HEK293 (cell line): ENCODE results near the gene PEX14.

Source experiments
- FEZF1 ChIP-seq: fragments of 450-650 bp; formaldehyde crosslinking; IDR thresholded peaks from 2 replicates; pipeline ENCODE4 v1.5.1; 2016; ENCODE audit warnings: missing biosample characterization, missing genetic modification characterization
- GLIS1 ChIP-seq: fragments of 450-650 bp; formaldehyde crosslinking; IDR thresholded peaks from 2 replicates; pipeline ENCODE4 v1.5.1; 2016; ENCODE audit warnings: missing biosample characterization, missing genetic modification characterization
- KLF10 ChIP-seq: fragments of 450-650 bp; IDR thresholded peaks from 2 replicates; pipeline ENCODE4 v1.5.1; 2018; ENCODE audit warnings: missing biosample characterization, mild to moderate bottlenecking, missing genetic modification characterization
- OSR2 ChIP-seq: fragments of 450-650 bp; formaldehyde crosslinking; IDR thresholded peaks from 2 replicates; pipeline ENCODE4 v1.5.1; 2016; ENCODE audit warnings: missing biosample characterization, missing genetic modification characterization
- SP7 ChIP-seq: fragments of 450-650 bp; formaldehyde crosslinking; IDR thresholded peaks from 2 replicates; pipeline ENCODE4 v1.5.1; 2016; ENCODE audit warnings: missing biosample characterization, missing genetic modification characterization
- ZBTB17 ChIP-seq: fragments of 450-650 bp; formaldehyde crosslinking; IDR thresholded peaks from 2 replicates; pipeline ENCODE4 v1.5.1; 2016; ENCODE audit warnings: missing biosample characterization, missing genetic modification characterization
- ZFP69B ChIP-seq: fragments of 450-650 bp; formaldehyde crosslinking; IDR thresholded peaks from 2 replicates; pipeline ENCODE4 v1.5.1; 2016; ENCODE audit warnings: missing biosample characterization, missing genetic modification characterization
- ZNF2 ChIP-seq: fragments of 450-650 bp; formaldehyde crosslinking; IDR thresholded peaks from 2 replicates; pipeline ENCODE4 v1.5.1; 2016; ENCODE audit warnings: missing biosample characterization, missing genetic modification characterization
- ZNF202 ChIP-seq: fragments of 450-650 bp; formaldehyde crosslinking; IDR thresholded peaks from 2 replicates; pipeline ENCODE4 v1.5.1; 2016; ENCODE audit warnings: missing biosample characterization, missing genetic modification characterization, borderline replicate concordance
- ZNF221 ChIP-seq: fragments of 450-650 bp; formaldehyde crosslinking; IDR thresholded peaks from 2 replicates; pipeline ENCODE4 v1.5.1; 2017; ENCODE audit warnings: missing biosample characterization, missing genetic modification characterization, borderline replicate concordance
- ZNF239 ChIP-seq: fragments of 450-650 bp; formaldehyde crosslinking; IDR thresholded peaks from 2 replicates; pipeline ENCODE4 v1.5.1; 2016; ENCODE audit warnings: missing biosample characterization, missing genetic modification characterization
- ZNF24 ChIP-seq: fragments of 450-650 bp; formaldehyde crosslinking; IDR thresholded peaks from 2 replicates; pipeline ENCODE4 v1.5.1; 2016; ENCODE audit warnings: missing biosample characterization, missing genetic modification characterization
- ZNF248 ChIP-seq: fragments of 450-650 bp; formaldehyde crosslinking; IDR thresholded peaks from 2 replicates; pipeline ENCODE4 v1.5.1; 2017; ENCODE audit warnings: missing biosample characterization, missing genetic modification characterization
- ZNF426 ChIP-seq: fragments of 450-650 bp; formaldehyde crosslinking; IDR thresholded peaks from 2 replicates; pipeline ENCODE4 v1.5.1; 2017; ENCODE audit warnings: missing biosample characterization, missing genetic modification characterization, mild to moderate bottlenecking, inconsistent platforms, moderate library complexity
- ZNF473 ChIP-seq: fragments of 450-650 bp; formaldehyde crosslinking; IDR thresholded peaks from 2 replicates; pipeline ENCODE4 v1.5.1; 2017; ENCODE audit warnings: missing biosample characterization, missing genetic modification characterization
- ZNF544 ChIP-seq: fragments of 450-650 bp; formaldehyde crosslinking; IDR thresholded peaks from 2 replicates; pipeline ENCODE4 v1.5.0; 2017; ENCODE audit warnings: missing biosample characterization, missing genetic modification characterization
- ZNF558 ChIP-seq: fragments of 450-650 bp; formaldehyde crosslinking; IDR thresholded peaks from 2 replicates; pipeline ENCODE4 v1.5.1; 2016; ENCODE audit warnings: missing biosample characterization, missing genetic modification characterization
- ZNF600 ChIP-seq: fragments of 450-650 bp; formaldehyde crosslinking; IDR thresholded peaks from 2 replicates; pipeline ENCODE4 v1.5.1; 2016; ENCODE audit warnings: missing biosample characterization, missing genetic modification characterization
- ZNF654 ChIP-seq: fragments of 450-650 bp; formaldehyde crosslinking; IDR thresholded peaks from 2 replicates; pipeline ENCODE4 v1.5.1; 2016; ENCODE audit warnings: low read depth, missing biosample characterization, missing genetic modification characterization
- ZNF660 ChIP-seq: fragments of 450-650 bp; IDR thresholded peaks from 2 replicates; pipeline ENCODE4 v1.5.1; 2018; ENCODE audit warnings: missing biosample characterization, mild to moderate bottlenecking, missing genetic modification characterization
- ZSCAN30 ChIP-seq: fragments of 450-650 bp; IDR thresholded peaks from 2 replicates; pipeline ENCODE4 v1.5.1; 2018; ENCODE audit warnings: missing biosample characterization, mild to moderate bottlenecking, missing genetic modification characterization, moderate library complexity
- TF ChIP-seq, protein P1 (sequence below): fragments of 450-650 bp; formaldehyde crosslinking; IDR thresholded peaks from 2 replicates; pipeline ENCODE4 v1.5.1; 2016; ENCODE audit warnings: missing biosample characterization, missing genetic modification characterization
- TF ChIP-seq, protein P2 (sequence below): fragments of 450-650 bp; formaldehyde crosslinking; IDR thresholded peaks from 2 replicates; pipeline ENCODE4 v1.5.1; 2016; ENCODE audit warnings: missing biosample characterization, missing genetic modification characterization
- TF ChIP-seq, protein P3 (sequence below): fragments of 450-650 bp; formaldehyde crosslinking; IDR thresholded peaks from 2 replicates; pipeline ENCODE4 v1.5.1; 2016; ENCODE audit warnings: missing biosample characterization, missing genetic modification characterization
- TF ChIP-seq, protein P4 (sequence below): fragments of 450-650 bp; formaldehyde crosslinking; optimal IDR thresholded peaks from 2 replicates; pipeline ENCODE3; 2016; ENCODE audit warnings: missing biosample characterization, mild to moderate bottlenecking, missing genetic modification characterization
- TF ChIP-seq, protein P5 (sequence below): fragments of 450-650 bp; formaldehyde crosslinking; IDR thresholded peaks from 2 replicates; pipeline ENCODE4 v1.5.1; 2016; ENCODE audit warnings: missing biosample characterization, missing genetic modification characterization
- TF ChIP-seq, protein P6 (sequence below): fragments of 450-650 bp; formaldehyde crosslinking; IDR thresholded peaks from 2 replicates; pipeline ENCODE4 v1.5.1; 2016; ENCODE audit warnings: missing biosample characterization, missing genetic modification characterization

Gene PEX14

DNA sequence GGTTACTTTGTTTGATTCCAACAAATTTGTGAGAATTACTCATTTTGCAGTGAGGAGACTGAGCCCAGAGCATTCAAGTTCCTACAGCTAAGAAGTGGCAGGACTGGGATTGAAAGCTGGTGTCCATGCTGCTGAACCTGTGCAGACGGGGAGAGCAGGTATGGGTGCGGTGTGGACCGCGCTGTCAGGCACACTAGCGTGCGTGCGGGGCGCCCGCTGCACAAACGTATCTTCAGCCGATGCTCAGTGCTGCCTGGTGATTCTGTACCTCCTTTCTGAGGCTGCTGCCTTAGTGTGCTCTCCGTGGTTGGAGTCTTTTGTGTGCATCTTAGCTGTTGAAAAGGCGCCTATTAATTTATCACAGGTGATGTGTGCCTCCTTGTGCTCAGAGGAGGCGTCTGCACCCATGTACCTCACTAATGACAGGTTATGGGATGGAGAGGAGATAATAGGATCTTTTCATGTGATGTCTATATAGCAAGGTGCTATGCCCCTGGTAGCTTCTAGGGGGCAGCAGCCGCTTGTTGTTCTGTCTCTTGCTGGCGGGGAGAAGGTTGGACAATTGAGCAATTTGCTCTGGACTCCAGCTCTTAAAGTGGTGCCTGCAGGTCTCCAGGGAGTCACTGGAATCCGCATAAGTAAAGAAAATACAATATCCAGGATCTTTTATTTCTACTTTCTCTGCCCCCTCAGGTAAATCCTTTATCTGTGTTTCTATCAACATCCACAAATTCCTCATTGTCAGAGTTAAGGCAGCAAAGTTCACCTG is 32.5 kb downstream of the PEX14 start (continued):
- TF ChIP-seq ZNF248 (tag by site-specific recombination) (no peak), ZNF2 (tag by site-specific recombination) (0 out of 2 replicates have a peak, but pooled peaks have one; percentile 54), ZNF544 (tag by site-specific recombination) (no peak), FEZF1 (tag by site-specific recombination) (peak; percentile 19; the same call in 1 of the 2 replicates), ZNF239 (tag by site-specific recombination) (no peak), ZNF202 (no peak), GLIS1 (tag by site-specific recombination) (no peak), OSR2 (tag by site-specific recombination) (no peak), ZNF24 (tag by site-specific recombination) (no peak), SP7 (peak; percentile 96), ZNF654 (tag by site-specific recombination) (peak; percentile 40), ZFP69B (tag by site-specific recombination) (peak; percentile 89), ZNF473 (tag by site-specific recombination) (no peak), KLF10 (0 out of 2 replicates have a peak, but pooled peaks have one; percentile 29), ZNF426 (tag by site-specific recombination) (no peak), ZBTB17 (tag by site-specific recombination) (peak; percentile 55), ZNF660 (peak; percentile 75; the same call in 1 of the 2 replicates), ZNF558 (tag by site-specific recombination) (0 out of 2 replicates have a peak, but pooled peaks have one; percentile 19), ZNF600 (tag by site-specific recombination) (peak; percentile 90), ZNF221 (tag by site-specific recombination) (no peak), ZSCAN30 (tag by site-specific recombination) (peak; percentile 86)
- TF ChIP-seq, protein P1, sequence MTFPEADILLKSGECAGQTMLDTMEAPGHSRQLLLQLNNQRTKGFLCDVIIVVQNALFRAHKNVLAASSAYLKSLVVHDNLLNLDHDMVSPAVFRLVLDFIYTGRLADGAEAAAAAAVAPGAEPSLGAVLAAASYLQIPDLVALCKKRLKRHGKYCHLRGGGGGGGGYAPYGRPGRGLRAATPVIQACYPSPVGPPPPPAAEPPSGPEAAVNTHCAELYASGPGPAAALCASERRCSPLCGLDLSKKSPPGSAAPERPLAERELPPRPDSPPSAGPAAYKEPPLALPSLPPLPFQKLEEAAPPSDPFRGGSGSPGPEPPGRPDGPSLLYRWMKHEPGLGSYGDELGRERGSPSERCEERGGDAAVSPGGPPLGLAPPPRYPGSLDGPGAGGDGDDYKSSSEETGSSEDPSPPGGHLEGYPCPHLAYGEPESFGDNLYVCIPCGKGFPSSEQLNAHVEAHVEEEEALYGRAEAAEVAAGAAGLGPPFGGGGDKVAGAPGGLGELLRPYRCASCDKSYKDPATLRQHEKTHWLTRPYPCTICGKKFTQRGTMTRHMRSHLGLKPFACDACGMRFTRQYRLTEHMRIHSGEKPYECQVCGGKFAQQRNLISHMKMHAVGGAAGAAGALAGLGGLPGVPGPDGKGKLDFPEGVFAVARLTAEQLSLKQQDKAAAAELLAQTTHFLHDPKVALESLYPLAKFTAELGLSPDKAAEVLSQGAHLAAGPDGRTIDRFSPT (tag by site-specific recombination), result no peak
- TF ChIP-seq, protein P2, sequence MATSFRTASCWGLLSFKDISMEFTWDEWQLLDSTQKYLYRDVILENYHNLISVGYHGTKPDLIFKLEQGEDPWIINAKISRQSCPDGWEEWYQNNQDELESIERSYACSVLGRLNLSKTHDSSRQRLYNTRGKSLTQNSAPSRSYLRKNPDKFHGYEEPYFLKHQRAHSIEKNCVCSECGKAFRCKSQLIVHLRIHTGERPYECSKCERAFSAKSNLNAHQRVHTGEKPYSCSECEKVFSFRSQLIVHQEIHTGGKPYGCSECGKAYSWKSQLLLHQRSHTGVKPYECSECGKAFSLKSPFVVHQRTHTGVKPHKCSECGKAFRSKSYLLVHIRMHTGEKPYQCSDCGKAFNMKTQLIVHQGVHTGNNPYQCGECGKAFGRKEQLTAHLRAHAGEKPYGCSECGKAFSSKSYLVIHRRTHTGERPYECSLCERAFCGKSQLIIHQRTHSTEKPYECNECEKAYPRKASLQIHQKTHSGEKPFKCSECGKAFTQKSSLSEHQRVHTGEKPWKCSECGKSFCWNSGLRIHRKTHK, result no peak
- TF ChIP-seq, protein P3, sequence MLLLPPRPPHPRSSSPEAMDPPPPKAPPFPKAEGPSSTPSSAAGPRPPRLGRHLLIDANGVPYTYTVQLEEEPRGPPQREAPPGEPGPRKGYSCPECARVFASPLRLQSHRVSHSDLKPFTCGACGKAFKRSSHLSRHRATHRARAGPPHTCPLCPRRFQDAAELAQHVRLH (tag by site-specific recombination), result no peak
- TF ChIP-seq, protein P4, sequence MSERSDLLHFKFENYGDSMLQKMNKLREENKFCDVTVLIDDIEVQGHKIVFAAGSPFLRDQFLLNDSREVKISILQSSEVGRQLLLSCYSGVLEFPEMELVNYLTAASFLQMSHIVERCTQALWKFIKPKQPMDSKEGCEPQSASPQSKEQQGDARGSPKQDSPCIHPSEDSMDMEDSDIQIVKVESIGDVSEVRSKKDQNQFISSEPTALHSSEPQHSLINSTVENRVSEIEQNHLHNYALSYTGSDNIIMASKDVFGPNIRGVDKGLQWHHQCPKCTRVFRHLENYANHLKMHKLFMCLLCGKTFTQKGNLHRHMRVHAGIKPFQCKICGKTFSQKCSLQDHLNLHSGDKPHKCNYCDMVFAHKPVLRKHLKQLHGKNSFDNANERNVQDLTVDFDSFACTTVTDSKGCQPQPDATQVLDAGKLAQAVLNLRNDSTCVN (tag by site-specific recombination), result no peak
- TF ChIP-seq, protein P5, sequence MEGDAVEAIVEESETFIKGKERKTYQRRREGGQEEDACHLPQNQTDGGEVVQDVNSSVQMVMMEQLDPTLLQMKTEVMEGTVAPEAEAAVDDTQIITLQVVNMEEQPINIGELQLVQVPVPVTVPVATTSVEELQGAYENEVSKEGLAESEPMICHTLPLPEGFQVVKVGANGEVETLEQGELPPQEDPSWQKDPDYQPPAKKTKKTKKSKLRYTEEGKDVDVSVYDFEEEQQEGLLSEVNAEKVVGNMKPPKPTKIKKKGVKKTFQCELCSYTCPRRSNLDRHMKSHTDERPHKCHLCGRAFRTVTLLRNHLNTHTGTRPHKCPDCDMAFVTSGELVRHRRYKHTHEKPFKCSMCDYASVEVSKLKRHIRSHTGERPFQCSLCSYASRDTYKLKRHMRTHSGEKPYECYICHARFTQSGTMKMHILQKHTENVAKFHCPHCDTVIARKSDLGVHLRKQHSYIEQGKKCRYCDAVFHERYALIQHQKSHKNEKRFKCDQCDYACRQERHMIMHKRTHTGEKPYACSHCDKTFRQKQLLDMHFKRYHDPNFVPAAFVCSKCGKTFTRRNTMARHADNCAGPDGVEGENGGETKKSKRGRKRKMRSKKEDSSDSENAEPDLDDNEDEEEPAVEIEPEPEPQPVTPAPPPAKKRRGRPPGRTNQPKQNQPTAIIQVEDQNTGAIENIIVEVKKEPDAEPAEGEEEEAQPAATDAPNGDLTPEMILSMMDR (tag by site-specific recombination), result peak; percentile 81
- TF ChIP-seq, protein P6, sequence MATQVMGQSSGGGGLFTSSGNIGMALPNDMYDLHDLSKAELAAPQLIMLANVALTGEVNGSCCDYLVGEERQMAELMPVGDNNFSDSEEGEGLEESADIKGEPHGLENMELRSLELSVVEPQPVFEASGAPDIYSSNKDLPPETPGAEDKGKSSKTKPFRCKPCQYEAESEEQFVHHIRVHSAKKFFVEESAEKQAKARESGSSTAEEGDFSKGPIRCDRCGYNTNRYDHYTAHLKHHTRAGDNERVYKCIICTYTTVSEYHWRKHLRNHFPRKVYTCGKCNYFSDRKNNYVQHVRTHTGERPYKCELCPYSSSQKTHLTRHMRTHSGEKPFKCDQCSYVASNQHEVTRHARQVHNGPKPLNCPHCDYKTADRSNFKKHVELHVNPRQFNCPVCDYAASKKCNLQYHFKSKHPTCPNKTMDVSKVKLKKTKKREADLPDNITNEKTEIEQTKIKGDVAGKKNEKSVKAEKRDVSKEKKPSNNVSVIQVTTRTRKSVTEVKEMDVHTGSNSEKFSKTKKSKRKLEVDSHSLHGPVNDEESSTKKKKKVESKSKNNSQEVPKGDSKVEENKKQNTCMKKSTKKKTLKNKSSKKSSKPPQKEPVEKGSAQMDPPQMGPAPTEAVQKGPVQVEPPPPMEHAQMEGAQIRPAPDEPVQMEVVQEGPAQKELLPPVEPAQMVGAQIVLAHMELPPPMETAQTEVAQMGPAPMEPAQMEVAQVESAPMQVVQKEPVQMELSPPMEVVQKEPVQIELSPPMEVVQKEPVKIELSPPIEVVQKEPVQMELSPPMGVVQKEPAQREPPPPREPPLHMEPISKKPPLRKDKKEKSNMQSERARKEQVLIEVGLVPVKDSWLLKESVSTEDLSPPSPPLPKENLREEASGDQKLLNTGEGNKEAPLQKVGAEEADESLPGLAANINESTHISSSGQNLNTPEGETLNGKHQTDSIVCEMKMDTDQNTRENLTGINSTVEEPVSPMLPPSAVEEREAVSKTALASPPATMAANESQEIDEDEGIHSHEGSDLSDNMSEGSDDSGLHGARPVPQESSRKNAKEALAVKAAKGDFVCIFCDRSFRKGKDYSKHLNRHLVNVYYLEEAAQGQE (tag by site-specific recombination), result no peak
- TF ChIP-seq, all 188 proteins: peak for 17
